Measurements from ENCODE around the gene ATP11A.

The ATP11A gene

DNA sequence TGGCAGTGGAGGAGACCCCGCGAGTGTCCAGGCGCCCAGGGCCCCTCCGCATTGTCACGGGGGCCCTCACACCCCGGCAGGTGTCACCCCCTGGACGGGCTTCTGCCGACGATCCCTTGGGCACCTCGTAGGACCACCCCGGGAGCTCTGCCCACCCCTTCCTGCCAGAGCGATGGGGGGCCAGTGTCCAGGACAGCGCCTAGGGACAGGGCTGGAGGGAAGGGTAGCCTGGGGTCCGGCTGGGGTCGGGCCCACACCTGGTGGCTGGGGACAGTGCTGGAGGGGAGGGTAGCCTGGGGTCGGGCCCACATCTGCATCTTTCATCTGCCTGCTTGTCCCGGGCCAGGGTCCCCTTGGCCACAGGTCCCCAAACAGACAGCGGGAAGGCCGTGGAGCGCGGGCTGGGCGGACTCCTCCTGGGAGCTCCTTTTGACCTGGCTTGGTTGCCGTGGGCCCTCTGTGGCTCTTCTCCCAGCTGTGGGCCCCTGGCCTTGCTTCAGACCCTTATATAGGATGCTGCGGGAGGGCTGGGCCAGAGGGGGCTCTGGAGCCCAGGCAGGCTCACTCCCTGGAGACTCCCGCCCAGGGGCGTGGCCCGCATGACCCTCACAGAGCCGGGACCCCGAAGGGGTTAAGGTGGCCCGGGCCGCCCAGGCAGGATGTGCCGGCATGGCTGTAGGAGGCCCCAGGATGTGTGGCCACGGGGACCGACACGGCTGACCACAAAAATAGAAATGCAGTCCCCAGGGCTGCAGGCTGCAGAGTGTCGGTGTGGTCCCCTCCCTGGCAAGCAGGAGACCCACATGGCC is 205.0 kb downstream of the ATP11A start:
- DNase-seq (ENCODE audit: low spot score): no peak

DNA sequence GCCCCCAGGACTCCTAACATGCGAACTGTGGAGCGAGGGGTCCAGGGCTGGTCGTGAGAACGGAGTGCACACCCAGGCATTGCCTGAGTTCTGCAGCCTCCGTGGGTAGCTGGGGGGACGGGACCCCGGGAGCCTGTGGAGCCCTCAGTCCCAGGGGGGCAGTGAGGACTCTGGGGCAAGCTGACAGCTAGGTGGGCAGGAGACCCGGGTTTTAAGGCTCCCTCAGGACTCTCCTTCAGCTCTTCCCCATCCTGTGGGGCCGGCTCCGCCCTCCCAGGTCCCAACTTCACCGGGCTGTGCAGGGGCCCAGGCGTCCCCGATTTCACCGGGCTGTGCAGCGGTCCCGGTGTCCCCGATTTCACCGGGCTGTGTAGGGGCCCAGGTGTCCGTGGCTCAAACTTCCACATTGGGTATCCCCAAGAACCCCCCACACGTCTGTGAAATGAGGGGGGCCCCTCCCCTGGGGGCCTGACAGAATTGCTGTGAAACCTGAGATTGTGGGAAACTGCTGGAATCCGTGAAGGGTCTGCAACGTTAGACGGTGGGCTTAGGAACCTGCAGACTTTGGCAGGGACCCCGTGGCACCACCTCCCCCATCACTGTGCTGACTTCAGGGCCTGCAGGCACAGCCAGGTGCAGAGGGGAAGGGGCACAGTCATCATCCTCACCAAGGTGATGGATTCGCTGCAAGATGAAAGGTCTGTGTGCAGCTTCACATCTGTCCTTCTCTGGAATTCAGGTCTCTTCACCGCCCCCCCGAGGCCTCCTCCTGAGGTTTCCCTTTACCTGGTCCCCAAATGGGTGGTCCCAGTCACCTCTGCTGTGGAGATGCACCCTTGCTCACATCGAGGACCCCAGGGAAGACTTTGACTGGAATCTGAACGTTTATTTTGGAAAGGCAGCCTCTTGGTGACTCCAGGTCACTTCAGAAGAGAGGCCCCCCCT is 206.0 kb downstream of the ATP11A start:
- no peak for DNase-seq (ENCODE audit: low spot score)

DNA sequence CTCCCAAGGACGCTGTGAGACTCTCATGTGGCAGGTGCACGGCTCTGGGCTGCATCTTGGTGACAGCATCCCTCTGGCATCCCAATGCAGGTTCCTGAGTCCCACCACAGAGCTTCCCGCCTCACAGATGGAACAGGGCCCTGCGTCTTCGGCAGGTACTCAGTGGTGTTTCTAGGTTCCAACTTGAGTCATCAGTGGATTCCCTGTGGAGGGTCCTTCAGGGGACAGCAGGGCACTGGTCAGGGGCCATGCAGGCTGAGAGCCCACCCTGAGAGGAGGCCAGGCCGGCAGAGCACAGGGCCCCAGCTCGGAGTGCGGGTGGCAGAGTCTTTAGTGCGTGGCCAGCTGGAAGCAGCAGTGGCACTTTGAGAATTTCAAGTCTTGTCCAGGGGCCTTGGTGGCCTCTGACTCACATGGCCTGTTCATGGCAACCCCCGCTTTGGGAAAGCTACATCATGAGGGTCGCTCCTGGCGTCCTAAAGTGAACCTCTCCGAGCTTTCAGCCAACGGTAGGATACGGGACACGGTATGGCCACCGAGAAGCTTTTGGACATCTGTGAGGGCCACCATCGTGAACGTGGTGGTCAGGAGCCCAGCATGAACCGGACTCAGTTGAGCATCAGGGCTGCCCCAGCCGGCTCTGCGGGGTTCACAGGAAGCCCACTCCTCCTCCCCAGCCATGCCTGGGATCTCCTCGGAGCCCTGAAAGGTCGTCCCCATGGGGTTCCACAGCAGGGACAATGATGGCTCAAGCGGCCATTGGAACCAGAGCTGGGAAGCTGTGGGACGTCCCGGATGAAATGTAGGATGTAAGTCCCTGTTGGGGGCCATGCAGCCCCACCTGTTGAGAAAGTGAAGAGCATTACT is 207.1 kb downstream of the ATP11A start:
- DNase-seq (ENCODE audit: low spot score): no peak

DNA sequence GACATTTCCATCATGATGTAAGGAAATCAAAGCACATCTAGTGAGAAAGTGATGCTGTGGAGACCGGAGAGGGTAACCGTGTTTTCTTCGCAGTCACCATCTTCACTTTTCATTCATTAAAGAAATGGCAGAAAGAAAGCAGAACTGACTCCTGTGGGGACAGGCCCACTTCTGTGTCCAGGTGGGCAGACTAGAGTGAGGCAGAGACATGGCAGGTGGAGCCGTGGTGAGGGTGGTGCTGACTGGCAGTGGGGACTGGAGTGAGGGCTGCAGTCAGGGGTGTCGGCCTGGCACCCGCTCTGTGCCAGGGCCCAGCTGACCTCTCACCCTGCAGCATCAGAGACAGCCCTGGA is 207.7 kb downstream of the ATP11A start:
- DNase-seq (ENCODE audit: low spot score): no peak

DNA sequence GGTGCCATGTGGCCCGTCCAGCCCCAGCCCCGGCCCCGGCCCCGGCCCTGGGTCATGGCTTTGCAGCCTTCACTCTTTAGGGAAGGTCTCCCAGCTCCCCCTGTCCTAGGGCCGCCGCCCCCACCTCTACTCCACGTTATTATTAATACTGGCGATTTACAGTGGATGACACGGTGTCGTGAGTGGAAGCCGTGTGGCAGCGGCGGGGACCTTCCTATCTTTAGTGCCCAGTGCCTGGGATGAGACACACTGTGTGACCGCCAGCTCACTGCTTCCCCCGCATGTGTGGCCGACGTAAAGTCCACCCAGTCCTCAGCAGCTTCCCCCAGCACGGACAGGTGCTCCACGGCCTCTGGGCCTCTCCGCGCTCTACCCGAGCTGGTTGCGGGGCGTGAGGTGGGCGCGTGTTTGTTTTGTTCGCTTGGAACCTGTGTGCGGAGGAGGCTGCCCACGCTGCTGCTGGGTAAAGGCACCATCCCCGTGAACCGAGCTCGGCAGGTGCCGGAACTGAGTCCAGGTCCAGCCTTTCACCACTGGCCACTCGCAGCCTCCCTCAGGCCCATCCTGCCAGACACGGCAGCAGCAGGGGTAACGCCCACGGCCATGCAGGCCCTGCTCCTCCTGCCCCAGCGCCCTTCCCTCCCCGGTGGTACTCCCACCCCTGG is 208.2 kb downstream of the ATP11A start:
- no peak for DNase-seq (ENCODE audit: low spot score)

DNA sequence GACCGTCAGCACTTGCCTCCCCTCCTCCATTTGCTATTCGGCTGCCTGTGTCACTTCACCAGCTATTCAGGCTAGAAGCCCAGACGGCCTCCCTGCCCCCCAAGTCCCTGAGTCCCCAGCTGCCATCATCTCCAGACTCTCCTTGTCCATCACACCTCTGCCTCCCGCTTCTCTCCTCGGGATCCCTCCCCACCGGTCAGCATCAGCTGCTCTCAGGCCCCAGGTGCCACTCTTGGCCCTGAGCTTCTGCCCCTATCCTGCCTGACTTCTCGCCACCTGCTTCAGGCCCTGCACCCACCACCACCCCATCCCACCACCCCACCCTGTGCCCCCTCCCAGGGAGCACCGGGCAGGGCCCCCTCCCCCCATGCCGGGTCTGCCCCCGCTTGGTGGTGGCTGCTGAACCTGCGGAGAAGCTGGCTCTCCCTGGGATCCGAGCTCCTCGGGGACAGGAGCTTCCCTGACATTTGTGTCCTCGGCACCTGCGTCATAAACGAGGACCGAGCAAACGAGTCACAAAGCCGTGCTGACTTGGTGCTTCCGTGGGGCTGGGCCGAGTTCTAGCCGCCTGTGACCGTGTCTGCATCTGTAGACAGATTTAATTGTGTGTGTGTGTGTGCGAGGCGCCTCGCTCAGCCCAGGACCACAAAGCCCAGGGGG is 208.9 kb downstream of the ATP11A start:
- DNase-seq (ENCODE audit: low spot score): no peak

DNA sequence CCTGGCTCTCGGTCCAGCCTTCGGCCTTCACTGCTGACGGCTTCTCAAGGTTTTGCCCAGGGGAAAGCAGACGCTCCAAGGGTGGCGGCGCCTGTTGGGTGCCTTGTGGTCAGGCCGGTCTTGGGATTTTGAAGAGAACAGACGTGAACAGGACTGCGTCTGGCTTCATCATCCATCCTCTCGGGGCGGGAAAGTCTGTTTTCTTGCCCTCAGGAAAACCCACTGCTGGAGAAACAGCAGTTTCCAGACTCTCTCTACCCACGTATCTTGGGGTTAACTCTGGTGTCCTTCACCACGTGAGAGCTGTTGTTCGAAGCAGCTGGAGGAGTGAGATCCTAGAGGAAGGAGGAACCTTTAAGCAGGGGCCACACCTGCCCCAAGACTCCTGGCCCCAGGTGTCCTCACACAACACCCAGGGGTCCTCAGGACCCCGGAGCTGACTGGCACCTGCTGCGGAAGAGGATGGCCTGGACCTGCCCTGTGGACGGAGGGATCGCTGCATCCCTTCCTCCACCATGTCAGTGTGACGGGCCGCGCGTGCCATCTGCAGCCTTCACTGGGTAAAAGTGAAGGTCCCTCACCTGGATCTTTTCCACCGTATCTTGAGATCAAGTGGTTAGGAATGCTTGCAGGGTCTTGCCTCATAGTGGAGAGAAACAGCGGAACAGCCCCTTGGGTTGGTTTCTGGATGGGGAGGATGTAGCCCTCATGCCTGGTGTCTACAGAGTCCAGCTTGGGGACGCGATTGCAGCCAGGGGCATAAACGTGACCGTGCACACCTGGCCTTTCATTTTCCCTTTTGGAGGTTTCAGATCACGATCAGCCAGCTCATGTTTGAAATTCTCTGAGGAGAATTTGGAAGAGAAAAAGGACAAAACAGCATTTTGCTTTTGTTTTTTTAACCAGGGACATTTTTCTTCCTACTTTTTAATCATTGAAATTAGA is 209.7 kb downstream of the ATP11A start:
- DNase-seq (ENCODE audit: low spot score): no peak

DNA sequence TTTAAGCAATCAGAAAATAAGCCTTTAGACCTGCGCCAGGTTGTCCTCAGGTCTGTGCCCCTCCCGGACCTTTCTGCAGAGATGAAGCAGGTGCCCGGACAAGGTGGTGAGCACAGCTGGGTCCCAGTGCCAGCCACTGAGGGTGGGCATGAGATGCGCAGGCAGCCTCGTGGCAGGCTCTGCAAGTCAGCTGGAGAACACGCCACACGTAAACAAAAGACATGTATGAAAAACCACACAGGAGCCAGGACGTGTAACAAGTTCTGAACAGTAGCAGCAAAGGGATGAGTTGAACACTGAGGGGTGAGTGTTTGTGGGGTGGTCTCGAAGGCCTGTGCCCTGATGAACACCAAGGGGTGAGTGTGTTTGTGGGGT is 210.4 kb downstream of the ATP11A start:
- no peak for DNase-seq (ENCODE audit: low spot score)

DNA sequence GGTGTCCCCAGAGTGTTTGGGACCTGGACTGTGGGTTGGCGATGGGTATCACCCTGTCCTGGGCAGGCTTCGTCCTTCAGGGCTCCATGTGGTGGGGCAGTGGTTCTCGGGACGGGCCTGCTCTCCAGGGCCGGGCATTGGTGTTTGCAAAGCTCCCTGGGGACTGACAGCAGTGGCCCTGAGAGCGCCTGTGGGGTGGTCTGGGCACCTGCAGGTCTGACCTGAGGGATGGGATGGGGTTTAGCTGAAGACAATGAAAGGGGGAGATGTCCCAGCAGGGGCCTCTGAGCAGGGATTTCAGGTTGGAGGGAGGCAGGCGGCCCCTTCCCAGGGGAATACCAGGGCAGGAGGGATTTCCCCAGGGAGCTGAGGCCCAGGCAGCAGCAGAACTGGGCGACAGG is 210.9 kb downstream of the ATP11A start:
- DNase-seq (ENCODE audit: low spot score): no peak

DNA sequence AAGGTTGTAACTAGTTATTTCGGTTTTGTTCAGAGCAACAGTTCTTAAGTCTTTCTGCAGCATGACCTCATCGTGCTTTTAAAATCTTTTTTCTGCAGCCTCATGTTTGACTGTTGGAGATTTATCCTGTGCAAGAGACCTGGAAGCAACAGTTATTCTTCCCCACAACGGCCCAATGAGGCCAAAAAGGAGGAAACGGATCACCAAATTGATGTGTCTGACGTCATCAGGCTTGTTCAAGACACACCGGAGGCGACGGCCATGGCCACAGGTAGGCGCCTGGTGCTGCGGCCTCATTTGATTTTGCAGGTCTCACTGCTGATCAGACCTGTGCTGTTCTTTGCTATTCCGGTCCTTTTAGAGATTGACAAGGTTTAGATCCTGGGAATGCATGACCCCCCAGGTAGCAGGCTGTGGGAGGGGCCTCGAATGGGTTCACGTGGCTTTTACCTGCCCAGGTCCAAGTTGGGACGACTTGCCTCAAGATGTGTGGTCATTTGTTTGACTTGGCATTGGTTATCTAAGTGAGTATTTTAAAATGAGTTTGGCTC is 212.3 kb downstream of the ATP11A start:
- DNase-seq (ENCODE audit: low spot score): no peak

DNA sequence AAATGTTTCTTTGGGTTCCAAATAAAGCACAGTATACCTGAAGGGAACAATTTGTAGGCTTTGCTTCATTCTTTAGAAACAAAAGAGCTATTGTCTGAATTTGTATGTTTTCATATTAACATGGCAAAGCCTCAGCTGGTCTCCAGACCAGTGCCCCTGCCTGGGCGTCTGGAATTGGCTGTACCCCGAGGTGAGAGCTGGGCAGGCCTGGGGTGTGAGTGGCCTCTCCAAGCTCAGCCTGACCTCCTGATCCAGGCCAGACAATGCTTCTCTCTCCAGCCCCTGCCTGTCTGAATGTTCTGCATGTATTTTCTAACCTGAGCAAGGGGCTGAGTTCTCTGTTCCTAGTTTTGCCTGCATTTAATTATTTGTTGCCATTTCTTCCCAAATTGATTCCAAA is 212.8 kb downstream of the ATP11A start:
- DNase-seq (ENCODE audit: low spot score): no peak

DNA sequence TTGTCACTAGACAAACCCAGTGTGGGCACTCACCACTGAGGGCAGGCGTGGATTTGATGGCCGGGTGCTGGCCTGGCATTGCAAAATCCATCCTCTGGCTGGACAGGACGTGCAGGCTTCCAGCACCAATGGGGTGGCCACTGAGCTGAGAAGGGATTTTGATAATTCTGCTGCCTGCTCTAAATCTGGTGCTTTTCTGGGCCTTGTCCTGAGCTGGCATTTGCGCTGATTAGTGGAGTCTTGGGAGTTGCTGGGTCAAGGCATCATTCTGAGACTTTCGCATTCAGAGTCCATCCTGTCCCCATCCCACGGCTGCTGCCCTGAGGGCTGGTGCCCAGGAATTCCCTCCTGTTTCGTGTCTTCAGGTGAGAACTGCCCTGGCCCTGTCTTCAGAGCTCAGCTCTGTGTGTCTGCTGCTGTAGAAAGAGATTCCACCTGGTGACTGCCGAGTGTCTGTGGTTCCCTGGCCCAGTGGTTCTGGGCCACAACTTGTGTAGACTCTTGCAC is 213.3 kb downstream of the ATP11A start:
- DNase-seq (ENCODE audit: low spot score): no peak

DNA sequence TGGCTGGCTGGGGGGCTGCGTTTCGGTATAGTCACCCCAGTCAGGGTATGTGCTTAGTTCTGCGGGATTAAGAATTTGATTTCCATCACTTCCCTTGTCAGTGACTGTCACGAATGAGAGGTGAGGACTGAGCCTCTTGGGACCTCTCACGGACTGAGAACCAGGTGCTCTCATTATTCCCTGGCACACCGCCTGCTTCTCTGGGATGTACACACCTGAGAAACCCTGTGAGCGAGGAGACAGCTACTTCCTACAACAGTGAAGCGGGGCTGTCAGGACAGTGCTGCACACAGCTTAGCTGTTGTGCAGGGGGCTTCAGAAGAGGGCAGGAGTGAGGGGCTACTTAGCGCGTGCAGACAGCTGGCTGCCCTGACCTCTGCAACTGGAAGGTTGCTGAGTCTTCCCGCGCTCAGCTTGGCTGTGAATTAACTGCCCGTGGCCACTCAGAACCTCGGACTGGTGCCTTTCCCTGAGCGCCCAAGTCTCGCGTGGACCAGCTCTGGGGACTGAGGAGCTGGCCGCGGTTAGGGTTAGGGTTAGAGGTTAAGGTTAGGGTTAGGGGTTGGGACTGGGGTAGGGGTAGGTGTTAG is 213.9 kb downstream of the ATP11A start:
- no peak for DNase-seq (ENCODE audit: low spot score)

DNA sequence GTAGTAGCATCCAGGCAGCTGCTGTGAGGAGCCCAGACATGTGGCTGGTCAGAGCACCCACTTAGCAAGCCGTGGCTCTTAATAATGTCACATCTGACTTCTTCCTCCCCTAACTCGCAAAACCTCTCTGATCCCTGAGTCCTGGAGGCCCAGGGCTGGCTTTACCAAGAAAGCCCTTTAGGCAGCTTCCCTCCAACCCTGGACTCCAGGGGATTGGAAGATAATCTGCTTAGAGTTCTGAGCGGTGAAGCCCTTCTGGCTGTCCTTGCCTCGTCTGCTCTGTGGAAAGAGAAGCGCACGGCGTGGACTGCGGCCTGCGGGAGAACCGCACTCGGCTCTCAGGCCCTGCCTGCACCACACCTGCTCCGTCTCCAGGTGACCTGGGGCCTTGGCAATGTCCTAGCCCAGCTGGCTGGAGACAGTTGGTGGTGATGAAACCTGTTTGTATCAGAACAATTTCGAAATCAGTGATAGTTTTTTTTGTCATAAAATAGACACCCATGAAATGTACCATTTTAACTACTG is 214.7 kb downstream of the ATP11A start:
- DNase-seq (ENCODE audit: low spot score): no peak

DNA sequence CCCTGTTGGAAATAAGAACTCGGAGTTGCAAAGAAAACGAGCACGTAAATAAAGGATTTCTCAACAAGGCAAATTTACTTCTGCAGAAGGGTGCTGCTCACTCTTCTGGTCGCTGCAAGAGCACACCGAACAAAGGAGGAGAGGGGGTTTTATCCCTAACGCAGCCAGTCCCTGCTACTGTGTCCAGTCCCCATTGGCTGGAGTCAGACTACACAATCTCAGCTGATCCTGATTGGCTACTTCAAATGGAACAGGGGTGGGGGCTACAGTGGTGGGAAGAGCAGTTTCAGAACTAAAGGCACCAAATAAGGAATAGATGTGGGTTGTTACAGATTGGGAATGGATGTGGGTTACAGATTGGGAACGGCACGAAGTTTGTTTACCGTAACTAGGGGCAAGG is 215.2 kb downstream of the ATP11A start:
- DNase-seq (ENCODE audit: low spot score): no peak

DNA sequence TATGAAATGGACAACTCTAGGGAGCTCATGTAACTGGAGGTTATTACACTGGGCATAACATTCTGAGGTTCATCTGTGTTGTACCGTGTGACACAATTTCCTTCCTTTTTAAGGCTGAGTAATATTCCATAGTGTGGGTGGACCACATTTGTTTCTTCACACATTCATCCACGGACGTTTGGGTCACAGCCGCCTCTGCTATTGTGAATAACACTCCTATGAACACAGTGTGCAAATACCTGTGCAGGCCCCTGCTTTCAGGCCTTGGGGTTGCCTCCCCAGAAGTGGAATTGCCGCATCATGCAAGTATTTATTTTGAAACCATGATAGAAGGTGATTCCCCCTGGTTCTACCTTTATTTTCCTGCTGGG is 215.8 kb downstream of the ATP11A start:
- no peak for DNase-seq (ENCODE audit: low spot score)

DNA sequence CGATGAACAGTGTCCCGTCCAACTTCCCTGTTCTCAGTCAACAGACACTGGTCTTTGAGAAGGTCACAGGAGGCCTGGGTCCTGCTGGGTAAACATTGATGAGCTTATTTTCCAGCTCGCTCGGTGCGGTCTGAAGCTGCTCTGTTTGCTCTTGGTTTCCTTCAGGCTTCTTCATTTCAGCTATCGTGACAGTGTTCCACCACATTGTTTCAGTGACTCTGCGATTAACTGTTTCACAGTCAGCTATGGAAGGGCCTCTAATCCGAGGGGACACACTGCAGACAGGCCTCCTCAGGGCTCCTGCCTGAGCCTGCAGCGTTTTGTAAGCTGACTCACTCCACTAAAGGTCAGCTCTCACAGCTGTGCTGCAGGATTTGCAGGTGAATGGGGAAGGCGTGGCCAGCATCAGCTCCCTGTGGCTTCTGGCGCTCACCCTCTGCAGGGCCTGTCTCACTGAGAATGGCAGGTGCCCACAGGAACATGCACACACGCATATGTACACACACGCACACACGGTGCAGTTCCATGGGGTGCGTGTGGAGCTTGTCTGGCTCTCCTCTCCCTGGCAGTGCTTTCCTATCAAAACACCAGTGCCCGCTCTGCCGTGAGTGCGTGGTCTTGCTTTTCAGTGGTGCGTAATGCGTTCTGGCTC is 216.3 kb downstream of the ATP11A start:
- DNase-seq (ENCODE audit: low spot score): no peak

DNA sequence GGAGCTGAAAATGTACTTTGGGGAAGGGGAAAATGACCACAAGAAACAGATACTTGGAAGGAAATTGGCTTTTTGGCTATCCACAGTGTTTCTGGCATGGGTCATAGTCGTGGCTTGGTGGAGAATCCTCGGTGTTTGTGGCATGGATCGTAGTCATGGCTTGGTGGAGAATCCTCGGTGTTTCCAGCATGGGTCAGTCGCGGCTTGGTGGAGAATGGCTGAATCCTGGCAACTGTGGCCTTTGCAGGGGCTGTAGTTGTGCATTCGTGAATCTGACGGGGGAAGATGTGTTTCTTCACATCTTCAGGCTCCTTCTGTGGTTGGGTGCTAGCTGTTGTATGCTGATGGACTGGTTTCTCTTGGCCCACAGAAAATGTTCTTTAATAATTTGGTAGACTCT is 217.4 kb downstream of the ATP11A start:
- DNase-seq (ENCODE audit: low spot score): no peak
